ENCODE data around the gene SELPLG. TPM values are rescaled to one million over a fixed set of nuclear protein-coding genes. Genes with fewer than 3 reads are reported as not detected.
"Not testable (repeated sequence)": the region's sequence is repeated elsewhere in the genome, so short reads cannot be mapped to it uniquely, and the experiment has no call there.

The SELPLG gene
- polyA plus RNA-seq, 5 donors: 3.3 to 4.9 (median 4.0) TPM

DNA sequence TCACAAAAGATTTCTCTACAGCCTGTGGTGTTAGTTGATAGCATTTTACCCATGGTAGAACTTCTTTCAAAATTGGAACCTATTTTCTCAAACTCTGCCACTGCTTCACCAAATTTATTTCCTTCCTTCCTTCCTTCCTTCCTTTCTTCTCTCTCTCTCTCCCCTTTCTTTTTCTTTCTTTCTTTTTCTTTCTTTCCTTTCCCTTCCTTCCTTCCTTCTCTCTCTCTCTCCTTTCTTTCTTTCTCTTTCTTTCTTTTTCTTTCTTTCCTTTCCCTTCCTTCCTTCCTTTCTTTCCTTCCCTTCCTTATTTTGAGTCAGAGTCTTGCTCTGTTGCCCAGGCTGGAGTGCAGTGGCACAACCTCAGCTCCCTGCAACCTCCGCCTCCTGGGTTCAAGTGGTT lies 59.4 kb downstream of the SELPLG start:
- DNase-seq: not testable (repeated sequence)

DNA sequence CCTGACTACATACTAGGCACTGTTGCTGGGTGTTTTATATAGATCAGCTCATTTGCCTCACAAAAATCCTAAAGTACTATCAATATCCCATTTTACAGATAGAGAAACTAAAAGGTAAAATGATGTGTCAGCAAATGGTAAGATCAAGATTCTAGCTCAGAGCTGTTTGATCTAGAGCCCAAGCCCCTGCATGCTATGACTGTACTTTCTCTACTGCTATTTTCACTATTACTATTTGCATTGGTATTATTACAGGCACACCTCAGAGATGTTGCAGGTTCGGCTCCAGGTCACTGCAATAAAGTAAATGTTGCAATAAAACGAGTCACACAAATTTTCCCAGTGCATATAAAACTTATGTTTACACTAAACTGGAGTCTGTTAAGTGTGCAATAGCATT lies 60.4 kb downstream of the SELPLG start:
- no peak for DNase-seq

DNA sequence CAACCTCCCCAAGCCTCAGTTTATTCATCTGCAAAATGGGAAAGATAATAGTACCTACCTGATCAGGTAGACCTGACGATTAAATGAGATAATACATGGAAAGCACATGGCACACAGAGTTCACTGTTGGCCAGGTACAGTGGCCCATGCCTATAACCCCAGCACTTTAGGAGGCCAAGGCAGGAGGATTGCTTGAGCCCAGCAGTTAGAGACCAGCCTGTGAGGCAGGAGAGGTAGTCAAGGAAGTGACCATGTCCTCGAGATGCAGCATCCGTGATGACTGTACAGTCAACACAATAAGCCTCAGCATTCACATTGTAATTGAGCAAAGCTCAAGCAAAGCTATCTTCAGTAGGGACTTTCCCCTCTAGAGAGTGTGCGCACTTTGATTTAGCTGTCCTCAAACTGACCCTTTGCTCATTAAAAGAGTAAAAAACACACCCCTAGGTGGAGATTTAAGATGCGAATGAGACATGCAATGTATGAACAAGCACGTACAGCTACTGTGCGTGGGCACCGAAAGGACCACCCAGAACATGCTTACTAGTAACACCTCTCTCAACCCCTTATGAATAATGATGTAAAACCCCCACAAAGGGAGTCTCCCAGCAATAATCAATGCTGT lies 61.4 kb downstream of the SELPLG start:
- DNase-seq: no peak

Other genes starting within 250 kb of the SELPLG start
- gene FICD, start 118.6 kb downstream of the SELPLG start, polyA plus RNA-seq (ENCODE audit: insufficient read depth in 1 of 5, insufficient read length in 5 of 5, low replicate concordance in 1 of 5): 1 to 10 TPM; 2.3 to 3.1 (median 2.8) TPM
- gene SART3, start 72.7 kb downstream of the SELPLG start, polyA plus RNA-seq (ENCODE audit: insufficient read depth in 1 of 5, insufficient read length in 5 of 5, low replicate concordance in 1 of 5): 10 to 100 TPM; 53.3 to 78.7 (median 61.3) TPM
- gene ISCU, start 71.3 kb downstream of the SELPLG start, polyA plus RNA-seq (ENCODE audit: insufficient read depth in 1 of 5, insufficient read length in 5 of 5, low replicate concordance in 1 of 5): 10 to 100 TPM; 81.7 to 97.7 (median 86.5) TPM
- gene TMEM119, start 35.8 kb downstream of the SELPLG start, polyA plus RNA-seq (ENCODE audit: insufficient read depth in 1 of 5, insufficient read length in 5 of 5, low replicate concordance in 1 of 5): 10 to 100 TPM; 33.1 to 55.5 (median 41.7) TPM
- 10 to 100 TPM; 61.8 to 95.3 (median 82.1) TPM for gene CORO1C, start 97.6 kb upstream of the SELPLG start, polyA plus RNA-seq (ENCODE audit: insufficient read depth in 1 of 5, insufficient read length in 5 of 5, low replicate concordance in 1 of 5)
- gene SSH1, start 223.7 kb upstream of the SELPLG start, polyA plus RNA-seq (ENCODE audit: insufficient read depth in 1 of 5, insufficient read length in 5 of 5, low replicate concordance in 1 of 5): 10 to 100 TPM; 17.2 to 25.7 (median 22.1) TPM
- gene DAO, start 246.2 kb upstream of the SELPLG start, polyA plus RNA-seq (ENCODE audit: insufficient read depth in 1 of 5, insufficient read length in 5 of 5, low replicate concordance in 1 of 5): not detected